H9 (cell line): ENCODE results near the gene FAAH. TPM values are rescaled to one million over a fixed set of nuclear protein-coding genes. Genes with fewer than 3 reads are reported as not detected.
"Not testable (repeated sequence)": the region's sequence is repeated elsewhere in the genome, so short reads cannot be mapped to it uniquely, and the experiment has no call there.

Experiments used
- DNase-seq: peaks from one replicate; pipeline ENCODE4 v3.0.0-alpha.2; 2017
- H2AFZ ChIP-seq: one replicate; pipeline ENCODE4 v1.6.1; 2013; ENCODE audit warnings: mild to moderate bottlenecking, low read length, control low read depth, moderate library complexity
- H2AK5ac ChIP-seq: 2 replicates; pipeline ENCODE4 v1.6.1; 2013; ENCODE audit warnings: low read length, control low read depth, mixed read lengths; ENCODE audit not compliant: insufficient read length
- H2BK120ac ChIP-seq: one replicate; pipeline ENCODE4 v1.6.1; 2013; ENCODE audit warnings: low read depth, mild to moderate bottlenecking, low read length, control low read depth, inconsistent platforms; ENCODE audit not compliant: poor library complexity, severe bottlenecking
- H2BK12ac ChIP-seq: 2 replicates; pipeline ENCODE4 v1.6.1; 2013; ENCODE audit warnings: low read length, control low read depth, mixed read lengths, low read depth; ENCODE audit not compliant: insufficient read length
- H2BK15ac ChIP-seq: 2 replicates; pipeline ENCODE4 v1.6.1; 2013; ENCODE audit warnings: low read depth, low read length, control low read depth
- H2BK20ac ChIP-seq: one replicate; pipeline ENCODE4 v1.6.1; 2013; ENCODE audit warnings: low read depth, mild to moderate bottlenecking, low read length, control low read depth, inconsistent platforms; ENCODE audit not compliant: poor library complexity, severe bottlenecking
- H2BK5ac ChIP-seq: 2 replicates; pipeline ENCODE4 v1.6.1; 2013; ENCODE audit warnings: low read length, control low read depth, mixed read lengths; ENCODE audit not compliant: insufficient read length
- H3K14ac ChIP-seq: 2 replicates; pipeline ENCODE4 v1.6.1; 2013; ENCODE audit warnings: low read length, control low read depth; ENCODE audit not compliant: insufficient read depth
- H3K18ac ChIP-seq: 2 replicates; pipeline ENCODE4 v1.6.1; 2013; ENCODE audit warnings: low read depth, mild to moderate bottlenecking, mixed read lengths, low read length, control low read depth; ENCODE audit not compliant: insufficient read length
- H3K23ac ChIP-seq: 2 replicates; pipeline ENCODE4 v1.6.1; 2013; ENCODE audit warnings: low read length, control low read depth, mixed read lengths, low read depth; ENCODE audit not compliant: insufficient read length
- H3K23me2 ChIP-seq: 2 replicates; pipeline ENCODE4 v1.6.1; 2013; ENCODE audit warnings: low read depth, mild to moderate bottlenecking, mixed read lengths, low read length, control low read depth; ENCODE audit not compliant: insufficient read length, poor library complexity, severe bottlenecking
- H3K27ac ChIP-seq: 2 replicates; pipeline ENCODE4 v1.5.1; 2013; ENCODE audit warnings: low read length, control low read depth, mixed read lengths, low read depth; ENCODE audit not compliant: insufficient read length
- H3K27me3 ChIP-seq: 2 replicates; pipeline ENCODE4 v1.6.1; 2013; ENCODE audit warnings: low read length, control low read depth, inconsistent platforms; ENCODE audit not compliant: insufficient read depth
- H3K4ac ChIP-seq: 2 replicates; pipeline ENCODE4 v1.6.1; 2013; ENCODE audit warnings: low read depth, mild to moderate bottlenecking, control low read depth, inconsistent platforms, low read length, moderate library complexity
- H3K4me1 ChIP-seq: 2 replicates; pipeline ENCODE4 v1.6.1; 2013; ENCODE audit warnings: low read length, control low read depth, inconsistent platforms; ENCODE audit not compliant: insufficient read depth
- H3K4me2 ChIP-seq: 2 replicates; pipeline ENCODE4 v1.6.1; 2013; ENCODE audit warnings: low read length, control low read depth, mixed read lengths; ENCODE audit not compliant: insufficient read length, insufficient read depth
- H3K56ac ChIP-seq: 2 replicates; pipeline ENCODE4 v1.6.1; 2013; ENCODE audit warnings: low read depth, mild to moderate bottlenecking, mixed read lengths, low read length, control low read depth; ENCODE audit not compliant: insufficient read length
- H3K79me1 ChIP-seq: 2 replicates; pipeline ENCODE4 v1.6.1; 2013; ENCODE audit warnings: low read depth, mild to moderate bottlenecking, moderate library complexity, low read length, control low read depth, inconsistent platforms; ENCODE audit not compliant: insufficient read depth, poor library complexity, severe bottlenecking
- H3K79me2 ChIP-seq: 2 replicates; pipeline ENCODE4 v1.6.1; 2013; ENCODE audit warnings: low read length, control low read depth, inconsistent platforms; ENCODE audit not compliant: insufficient read depth
- H3K9ac ChIP-seq: 2 replicates; pipeline ENCODE4 v1.6.1; 2013; ENCODE audit warnings: low read length, control low read depth, mixed read lengths; ENCODE audit not compliant: insufficient read length; ENCODE audit errors: extremely low read depth
- H3K9me3 ChIP-seq: one replicate; pipeline ENCODE4 v1.6.1; 2013; ENCODE audit warnings: low read depth, low read length, inconsistent platforms; ENCODE audit not compliant: control insufficient read depth
- H3T11ph ChIP-seq: one replicate; pipeline ENCODE4 v1.6.1; 2013; ENCODE audit warnings: mild to moderate bottlenecking, low read length, control low read depth, inconsistent platforms
- H4K20me1 ChIP-seq: one replicate; pipeline ENCODE4 v1.6.1; 2013; ENCODE audit not compliant: control insufficient read depth, insufficient read length, insufficient read depth
- H4K5ac ChIP-seq: 2 replicates; pipeline ENCODE4 v1.6.1; 2013; ENCODE audit warnings: low read depth, mild to moderate bottlenecking, mixed read lengths, low read length, control low read depth; ENCODE audit not compliant: insufficient read length
- H4K8ac ChIP-seq: replicated peaks from 2 replicates; pipeline ENCODE4 v1.6.1; 2013; ENCODE audit warnings: low read length, control low read depth, mixed read lengths, low read depth; ENCODE audit not compliant: insufficient read length
- H4K91ac ChIP-seq: 2 replicates; pipeline ENCODE4 v1.6.1; 2013; ENCODE audit warnings: low read depth, mild to moderate bottlenecking, moderate library complexity, mixed read lengths, low read length, control low read depth; ENCODE audit not compliant: insufficient read length
- H3K27ac Mint-ChIP-seq, 3 experiments: 2 replicates in 2 of 3; 3 replicates in 1 of 3; pipeline ENCODE4 v1.8.0; 2020 to 2021; ENCODE audit warnings: mixed read lengths in 3 of 3, mild to moderate bottlenecking in 1 of 3, moderate library complexity in 1 of 3
- H3K27me3 Mint-ChIP-seq: 2 replicates; pipeline ENCODE4 v1.8.0; 2021; ENCODE audit warnings: low read depth, mild to moderate bottlenecking, moderate library complexity, mixed read lengths
- H3K36me3 Mint-ChIP-seq, 3 experiments: 2 replicates in 2 of 3; 3 replicates in 1 of 3; pipeline ENCODE4 v1.8.0; 2020 to 2021; ENCODE audit warnings: low read depth in 3 of 3, mixed read lengths in 3 of 3; ENCODE audit not compliant: insufficient read depth in 1 of 3
- H3K4me1 Mint-ChIP-seq, 2 experiments: 2 replicates each; pipeline ENCODE4 v1.8.0; 2020; ENCODE audit warnings: mixed read lengths in 2 of 2
- H3K4me3 Mint-ChIP-seq, 2 experiments: 2 replicates in 1 of 2; 3 replicates in 1 of 2; pipeline ENCODE4 v1.8.0; 2020 to 2021; ENCODE audit warnings: mild to moderate bottlenecking in 2 of 2, mixed read lengths in 2 of 2, moderate library complexity in 1 of 2
- H3K9me3 Mint-ChIP-seq, 2 experiments: 2 replicates in 1 of 2; 3 replicates in 1 of 2; pipeline ENCODE4 v1.8.0; 2020; ENCODE audit warnings: mild to moderate bottlenecking in 2 of 2, mixed read lengths in 2 of 2, moderate library complexity in 1 of 2
- CTCF ChIP-seq: fragments of 200-600 bp; sonication (generic); conservative IDR thresholded peaks from 3 replicates; pipeline ENCODE4 v1.8.0; 2021; ENCODE audit warnings: antibody characterized with exemption, mild to moderate bottlenecking
- WGBS: extraction: QIAGEN DNeasy Blood & Tissue Kit; methylation state at CpG from one replicate; pipeline ENCODE4 v1.1.7; 2013; ENCODE audit warnings: missing lambda C conversion rate, low lambda C conversion rate, mixed read lengths; ENCODE audit not compliant: insufficient read length; ENCODE audit errors: extremely low coverage; 5-methylcytosine and 5-hydroxymethylcytosine counted together
- total RNA-seq: library from RNA; stranded (reverse); gene quantifications from 2 replicates; pipeline ENCODE4 v1.2.1, GENCODE V29; 2021

Gene FAAH
- total RNA-seq, 1 experiment from 2014 or later, result 18.9 TPM

- Histone ChIP-seq H4K5ac (no peak overlapping the region), H3K79me2 (no peaks in the 10 kb centered on the region), H3K23me2 (no peaks in the 10 kb centered on the region), H4K91ac (no peak overlapping the region), H3K79me1 (no peaks in the 10 kb centered on the region), H3K27me3 (no peaks in the 10 kb centered on the region), H3T11ph (no peak overlapping the region), H2AK5ac (no peak overlapping the region), H3K4me2 (no peak overlapping the region), H4K8ac (no peak overlapping the region), H3K4ac (no peak overlapping the region), H3K23ac (no peak overlapping the region), H3K9ac (no peak overlapping the region), H3K14ac (no peak overlapping the region), H2BK5ac (no peak overlapping the region), H2BK12ac (no peak overlapping the region), H2AFZ (no peak overlapping the region), H2BK20ac (no peak overlapping the region), H3K18ac (no peak overlapping the region), H2BK120ac (no peak overlapping the region), H3K4me1 (no peaks in the 10 kb centered on the region), H3K56ac (no peak overlapping the region), H3K27ac (no peak overlapping the region), H2BK15ac (no peak overlapping the region), H4K20me1 (no peaks in the 10 kb centered on the region), H3K9me3 (no peaks in the 10 kb centered on the region)
- H3K36me3 Mint-ChIP-seq, result peaks cover 25 to 74% (median 68%) of the 10 kb centered on the region in 3 experiments; a peak in 6 of 7 replicates
- 92% methylated on average over 1 of the region's 2 CpGs for WGBS
- H3K9me3 Mint-ChIP-seq, result no peaks in the 10 kb centered on the region
- H3K4me1 Mint-ChIP-seq, result no peaks in the 10 kb centered on the region
- no peak for TF ChIP-seq CTCF
- H3K27ac Mint-ChIP-seq, result no peak overlapping the region
- H3K27me3 Mint-ChIP-seq, result no peaks in the 10 kb centered on the region
- DNase-seq, result no peak
- no peak overlapping the region; a peak in 1 of 5 replicates for H3K4me3 Mint-ChIP-seq
Observed at GRCh38 chr1:46352363-46352762, 41.8 kb upstream of the FAAH start.

GRCh38 chr1:46355920-46356319 is 38.2 kb upstream of the FAAH start:
- not testable (repeated sequence) for H2BK12ac ChIP-seq, H3K14ac ChIP-seq, H3K23me2 ChIP-seq, H3T11ph ChIP-seq, H4K91ac ChIP-seq, H3K27me3 Mint-ChIP-seq, H3K18ac ChIP-seq, DNase-seq, H2BK20ac ChIP-seq, H2AK5ac ChIP-seq, H3K4me3 Mint-ChIP-seq, H3K4me1 ChIP-seq, H3K4me2 ChIP-seq, H3K23ac ChIP-seq, H2BK120ac ChIP-seq, H4K5ac ChIP-seq, H3K9ac ChIP-seq, H2BK5ac ChIP-seq, H3K56ac ChIP-seq, H4K20me1 ChIP-seq, H3K79me1 ChIP-seq, H3K27ac Mint-ChIP-seq, H2BK15ac ChIP-seq, H3K27ac ChIP-seq, H3K9me3 ChIP-seq, H3K4ac ChIP-seq, H3K79me2 ChIP-seq, H3K9me3 Mint-ChIP-seq, H2AFZ ChIP-seq, H4K8ac ChIP-seq, H3K4me1 Mint-ChIP-seq, H3K27me3 ChIP-seq
- WGBS, result no CpG with 5 or more reads among the region's 5 CpGs
- peaks cover 13 to 70% (median 58%) of the 10 kb centered on the region in 3 experiments; a peak in 6 of 7 replicates for H3K36me3 Mint-ChIP-seq
